HepG2 (cell line): ENCODE data around the gene STX10. TPM values are rescaled to one million over a fixed set of nuclear protein-coding genes. Genes with fewer than 3 reads are reported as not detected.
A peak's percentile ranks its signal among the peaks of the same experiment; 100 is the strongest.

Experiments
- DPF2 ChIP-seq: sonication (generic); formaldehyde crosslinking; IDR thresholded peaks from 2 replicates; pipeline ENCODE4 v1.4.0; 2020; ENCODE audit warnings: mild to moderate bottlenecking, low read depth, missing genetic modification reagents, borderline replicate concordance
- HDAC2 ChIP-seq: sonication (generic); formaldehyde crosslinking; IDR thresholded peaks from 2 replicates; pipeline ENCODE4 v1.4.0; 2020; ENCODE audit warnings: missing genetic modification reagents
- HOXD1 ChIP-seq: sonication (generic); formaldehyde crosslinking; IDR thresholded peaks from 2 replicates; pipeline ENCODE4 v1.5.0; 2020; ENCODE audit warnings: missing genetic modification reagents
- KDM5B ChIP-seq: sonication (generic); formaldehyde crosslinking; IDR thresholded peaks from 2 replicates; pipeline ENCODE4 v1.4.0; 2020; ENCODE audit warnings: missing genetic modification reagents, mild to moderate bottlenecking, borderline replicate concordance
- KLF9 ChIP-seq: IDR thresholded peaks from 2 replicates; pipeline ENCODE4 v1.6.1; 2016; ENCODE audit warnings: low read depth
- MAFF ChIP-seq: IDR thresholded peaks from 2 replicates; pipeline ENCODE4 v1.6.1; 2011; ENCODE audit warnings: low read depth, low read length, improper control_type of control experiment
- NR3C1 ChIP-seq: sonication (generic); formaldehyde crosslinking; IDR thresholded peaks from 2 replicates; pipeline ENCODE4 v1.4.0; 2020; ENCODE audit warnings: missing genetic modification reagents
- RAD21 ChIP-seq: fragments of 450-650 bp; formaldehyde crosslinking; IDR thresholded peaks from 2 replicates; pipeline ENCODE4 v1.5.0; 2020; ENCODE audit warnings: mild to moderate bottlenecking
- SIN3A ChIP-seq: IDR thresholded peaks from 2 replicates; pipeline ENCODE4 v1.6.1; 2011; ENCODE audit warnings: low read depth, mild to moderate bottlenecking, control low read depth, low read length, borderline replicate concordance
- SMAD1 ChIP-seq: sonication (generic); formaldehyde crosslinking; IDR thresholded peaks from 2 replicates; pipeline ENCODE4 v1.4.0; 2020; ENCODE audit warnings: missing genetic modification reagents, low read depth, mild to moderate bottlenecking, borderline replicate concordance
- TBP ChIP-seq: sonication (generic); formaldehyde crosslinking; IDR thresholded peaks from 2 replicates; pipeline ENCODE4 v1.5.0; 2020; ENCODE audit warnings: missing genetic modification reagents
- YEATS4 ChIP-seq: sonication (generic); formaldehyde crosslinking; IDR thresholded peaks from 2 replicates; pipeline ENCODE4 v1.4.0; 2020; ENCODE audit warnings: missing genetic modification reagents, borderline replicate concordance
- ZFP36L2 ChIP-seq: sonication (generic); formaldehyde crosslinking; IDR thresholded peaks from 2 replicates; pipeline ENCODE4 v1.4.0; 2020; ENCODE audit warnings: missing genetic modification reagents
- ZNF577 ChIP-seq: sonication (generic); formaldehyde crosslinking; IDR thresholded peaks from 2 replicates; pipeline ENCODE4 v1.4.0; 2020; ENCODE audit warnings: mild to moderate bottlenecking, low read depth, missing genetic modification reagents, borderline replicate concordance
- ZNF672 ChIP-seq: sonication (generic); formaldehyde crosslinking; IDR thresholded peaks from 2 replicates; pipeline ENCODE4 v1.8.1; 2022; ENCODE audit warnings: missing genetic modification reagents
- polyA plus RNA-seq, 8 experiments: library from polyadenylated mRNA; depleted of rRNA in 3 of 8; stranded (reverse) in 7 of 8; unstranded in 1 of 8; fragments of >200 nt; fragmentation: Illumina TruSeq in 4 of 8; extraction: Trizol in 4 of 8; gene quantifications; 2 replicates each; pipeline versions ENCODE4 v1.2.1 to v1.2.3, GENCODE V29; 2011 to 2016; ENCODE audit warnings: low read depth in 4 of 8, missing spikeins in 1 of 8, mixed read lengths in 1 of 8; ENCODE audit not compliant: insufficient read depth in 1 of 8
- total RNA-seq, 5 experiments: library from RNA; depleted of rRNA; stranded (reverse); fragments of >200 nt; fragmentation: Illumina TruSeq; extraction: Trizol; gene quantifications; 2 replicates each; pipeline ENCODE4 v1.2.3, GENCODE V29; 2016; ENCODE audit warnings: low read depth in 1 of 5
- TF ChIP-seq, protein P1 (sequence below): sonication (generic); formaldehyde crosslinking; IDR thresholded peaks from 2 replicates; pipeline ENCODE4 v1.4.0; 2020; ENCODE audit warnings: missing genetic modification reagents
- TF ChIP-seq, protein P2 (sequence below), 2 experiments: sonication (generic) in 1 of 2; formaldehyde crosslinking in 1 of 2; IDR thresholded peaks; 2 replicates each; pipeline versions ENCODE4 v1.4.0 to v1.6.1; 2016 to 2020; ENCODE audit warnings: borderline replicate concordance in 1 of 2, low read depth in 1 of 2, mild to moderate bottlenecking in 1 of 2, missing genetic modification reagents in 1 of 2
- TF ChIP-seq, protein P3 (sequence below): sonication (generic); formaldehyde crosslinking; IDR thresholded peaks from 2 replicates; pipeline ENCODE4 v1.5.0; 2020; ENCODE audit warnings: missing genetic modification reagents, mild to moderate bottlenecking, borderline replicate concordance
- TF ChIP-seq, protein P4 (sequence below): sonication (generic); formaldehyde crosslinking; IDR thresholded peaks from 2 replicates; pipeline ENCODE4 v1.5.0; 2020; ENCODE audit warnings: missing genetic modification reagents

Gene STX10
- total and polyA plus RNA-seq, 2 of the 13 experiments (the other 11 are each of a cell fraction or from before 2014, with no cell fraction given): 47.9 to 66.4 TPM

DNA sequence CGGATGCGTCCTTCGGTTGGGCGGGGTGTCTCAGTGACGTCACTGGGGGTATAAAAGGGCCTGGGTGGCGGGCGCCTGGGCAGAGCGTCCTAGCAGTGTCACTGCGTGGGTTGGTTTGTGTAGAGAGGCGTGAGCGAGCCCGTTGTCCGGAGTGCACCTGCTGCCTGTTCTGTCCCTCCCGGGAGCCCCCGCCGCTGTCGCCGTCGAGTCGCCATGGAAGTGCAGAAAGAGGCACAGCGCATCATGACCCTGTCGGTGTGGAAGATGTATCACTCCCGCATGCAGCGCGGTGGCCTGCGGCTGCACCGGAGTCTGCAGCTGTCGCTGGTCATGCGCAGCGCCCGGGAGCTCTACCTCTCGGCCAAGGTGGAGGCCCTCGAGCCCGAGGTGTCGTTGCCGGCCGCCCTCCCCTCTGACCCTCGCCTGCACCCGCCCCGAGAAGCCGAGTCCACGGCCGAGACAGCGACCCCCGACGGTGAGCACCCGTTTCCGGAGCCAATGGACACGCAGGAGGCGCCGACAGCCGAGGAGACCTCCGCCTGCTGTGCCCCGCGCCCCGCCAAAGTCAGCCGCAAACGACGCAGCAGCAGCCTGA lies 2.9 kb upstream of the STX10 start (continued):
- TF ChIP-seq, protein P1, sequence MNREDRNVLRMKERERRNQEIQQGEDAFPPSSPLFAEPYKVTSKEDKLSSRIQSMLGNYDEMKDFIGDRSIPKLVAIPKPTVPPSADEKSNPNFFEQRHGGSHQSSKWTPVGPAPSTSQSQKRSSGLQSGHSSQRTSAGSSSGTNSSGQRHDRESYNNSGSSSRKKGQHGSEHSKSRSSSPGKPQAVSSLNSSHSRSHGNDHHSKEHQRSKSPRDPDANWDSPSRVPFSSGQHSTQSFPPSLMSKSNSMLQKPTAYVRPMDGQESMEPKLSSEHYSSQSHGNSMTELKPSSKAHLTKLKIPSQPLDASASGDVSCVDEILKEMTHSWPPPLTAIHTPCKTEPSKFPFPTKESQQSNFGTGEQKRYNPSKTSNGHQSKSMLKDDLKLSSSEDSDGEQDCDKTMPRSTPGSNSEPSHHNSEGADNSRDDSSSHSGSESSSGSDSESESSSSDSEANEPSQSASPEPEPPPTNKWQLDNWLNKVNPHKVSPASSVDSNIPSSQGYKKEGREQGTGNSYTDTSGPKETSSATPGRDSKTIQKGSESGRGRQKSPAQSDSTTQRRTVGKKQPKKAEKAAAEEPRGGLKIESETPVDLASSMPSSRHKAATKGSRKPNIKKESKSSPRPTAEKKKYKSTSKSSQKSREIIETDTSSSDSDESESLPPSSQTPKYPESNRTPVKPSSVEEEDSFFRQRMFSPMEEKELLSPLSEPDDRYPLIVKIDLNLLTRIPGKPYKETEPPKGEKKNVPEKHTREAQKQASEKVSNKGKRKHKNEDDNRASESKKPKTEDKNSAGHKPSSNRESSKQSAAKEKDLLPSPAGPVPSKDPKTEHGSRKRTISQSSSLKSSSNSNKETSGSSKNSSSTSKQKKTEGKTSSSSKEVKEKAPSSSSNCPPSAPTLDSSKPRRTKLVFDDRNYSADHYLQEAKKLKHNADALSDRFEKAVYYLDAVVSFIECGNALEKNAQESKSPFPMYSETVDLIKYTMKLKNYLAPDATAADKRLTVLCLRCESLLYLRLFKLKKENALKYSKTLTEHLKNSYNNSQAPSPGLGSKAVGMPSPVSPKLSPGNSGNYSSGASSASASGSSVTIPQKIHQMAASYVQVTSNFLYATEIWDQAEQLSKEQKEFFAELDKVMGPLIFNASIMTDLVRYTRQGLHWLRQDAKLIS: peak; percentile 59; the same call in 1 of the 2 replicates
- TF ChIP-seq ZNF672 (CRISPR knock-in tag) (no peak; the same call in 1 of the 2 replicates), YEATS4 (CRISPR knock-in tag) (0 out of 2 replicates have a peak, but pooled peaks have one; percentile 8), MAFF (no peak), ZNF577 (CRISPR knock-in tag) (no peak), HDAC2 (CRISPR knock-in tag) (no peak), TBP (CRISPR knock-in tag) (no peak), SMAD1 (CRISPR knock-in tag) (no peak), HOXD1 (CRISPR knock-in tag) (no peak), DPF2 (CRISPR knock-in tag) (no peak), RAD21 (CRISPR knock-in tag) (peak; percentile 24; the same call in 1 of the 2 replicates), KLF9 (CRISPR knock-in tag) (0 out of 2 replicates have a peak, but pooled peaks have one; percentile 49), KDM5B (CRISPR knock-in tag) (peak; percentile 79), NR3C1 (CRISPR knock-in tag) (no peak), SIN3A (peak; percentile 77; the same call in 1 of the 2 replicates), ZFP36L2 (CRISPR knock-in tag) (peak; percentile 36; the same call in 1 of the 2 replicates)
- TF ChIP-seq, protein P2, sequence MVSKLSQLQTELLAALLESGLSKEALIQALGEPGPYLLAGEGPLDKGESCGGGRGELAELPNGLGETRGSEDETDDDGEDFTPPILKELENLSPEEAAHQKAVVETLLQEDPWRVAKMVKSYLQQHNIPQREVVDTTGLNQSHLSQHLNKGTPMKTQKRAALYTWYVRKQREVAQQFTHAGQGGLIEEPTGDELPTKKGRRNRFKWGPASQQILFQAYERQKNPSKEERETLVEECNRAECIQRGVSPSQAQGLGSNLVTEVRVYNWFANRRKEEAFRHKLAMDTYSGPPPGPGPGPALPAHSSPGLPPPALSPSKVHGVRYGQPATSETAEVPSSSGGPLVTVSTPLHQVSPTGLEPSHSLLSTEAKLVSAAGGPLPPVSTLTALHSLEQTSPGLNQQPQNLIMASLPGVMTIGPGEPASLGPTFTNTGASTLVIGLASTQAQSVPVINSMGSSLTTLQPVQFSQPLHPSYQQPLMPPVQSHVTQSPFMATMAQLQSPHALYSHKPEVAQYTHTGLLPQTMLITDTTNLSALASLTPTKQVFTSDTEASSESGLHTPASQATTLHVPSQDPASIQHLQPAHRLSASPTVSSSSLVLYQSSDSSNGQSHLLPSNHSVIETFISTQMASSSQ (IDR thresholded peaks at IDR 0.05; ENCODE audit: low read depth): no peak
- TF ChIP-seq, protein P2 (CRISPR knock-in tag; IDR thresholded peaks at IDR 0.05; ENCODE audit: borderline replicate concordance): no peak
- TF ChIP-seq, protein P3, sequence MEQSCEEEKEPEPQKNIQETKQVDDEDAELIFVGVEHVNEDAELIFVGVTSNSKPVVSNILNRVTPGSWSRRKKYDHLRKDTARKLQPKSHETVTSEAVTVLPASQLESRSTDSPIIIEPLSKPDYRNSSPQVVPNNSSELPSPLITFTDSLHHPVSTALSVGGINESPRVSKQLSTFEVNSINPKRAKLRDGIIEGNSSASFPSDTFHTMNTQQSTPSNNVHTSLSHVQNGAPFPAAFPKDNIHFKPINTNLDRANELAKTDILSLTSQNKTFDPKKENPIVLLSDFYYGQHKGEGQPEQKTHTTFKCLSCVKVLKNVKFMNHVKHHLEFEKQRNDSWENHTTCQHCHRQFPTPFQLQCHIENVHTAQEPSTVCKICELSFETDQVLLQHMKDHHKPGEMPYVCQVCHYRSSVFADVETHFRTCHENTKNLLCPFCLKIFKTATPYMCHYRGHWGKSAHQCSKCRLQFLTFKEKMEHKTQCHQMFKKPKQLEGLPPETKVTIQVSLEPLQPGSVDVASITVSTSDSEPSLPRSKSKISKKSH (CRISPR knock-in tag): no peak; the same call in 1 of the 2 replicates
- TF ChIP-seq, protein P4, sequence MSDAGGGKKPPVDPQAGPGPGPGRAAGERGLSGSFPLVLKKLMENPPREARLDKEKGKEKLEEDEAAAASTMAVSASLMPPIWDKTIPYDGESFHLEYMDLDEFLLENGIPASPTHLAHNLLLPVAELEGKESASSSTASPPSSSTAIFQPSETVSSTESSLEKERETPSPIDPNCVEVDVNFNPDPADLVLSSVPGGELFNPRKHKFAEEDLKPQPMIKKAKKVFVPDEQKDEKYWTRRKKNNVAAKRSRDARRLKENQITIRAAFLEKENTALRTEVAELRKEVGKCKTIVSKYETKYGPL (CRISPR knock-in tag): peak; percentile 78; the same call in 1 of the 2 replicates
